Karpas-422 (cell line): Measurements from ENCODE around the gene ARMC9. TPM values are rescaled to one million over a fixed set of nuclear protein-coding genes. Genes with fewer than 3 reads are reported as not detected.

Experiments
- DNase-seq: peaks from one replicate; pipeline ENCODE4 v3.0.0-alpha.2; 2015
- H2AFZ ChIP-seq: fragments of 200-600 bp; sonication (generic); 2 replicates; pipeline ENCODE4 v1.6.1; 2014; ENCODE audit warnings: antibody characterized with exemption, low read length, mixed read lengths
- H3K27ac ChIP-seq: fragments of 200-600 bp; sonication (generic); 2 replicates; pipeline ENCODE4 v1.5.1; 2014; ENCODE audit warnings: mild to moderate bottlenecking, low read length, moderate library complexity
- H3K27me3 ChIP-seq: fragments of 200-600 bp; sonication (generic); 2 replicates; pipeline ENCODE4 v1.6.1; 2014; ENCODE audit warnings: low read length, mixed read lengths
- H3K36me3 ChIP-seq: fragments of 200-600 bp; sonication (generic); 2 replicates; pipeline ENCODE4 v1.6.1; 2014; ENCODE audit warnings: low read length, mixed read lengths; ENCODE audit not compliant: insufficient read depth
- H3K4me1 ChIP-seq: fragments of 200-600 bp; sonication (generic); 2 replicates; pipeline ENCODE4 v1.6.1; 2014; ENCODE audit warnings: mild to moderate bottlenecking, low read length, mixed read lengths
- H3K4me2 ChIP-seq: fragments of 200-600 bp; sonication (generic); 2 replicates; pipeline ENCODE4 v1.6.1; 2014; ENCODE audit warnings: low read length, low read depth, mild to moderate bottlenecking; ENCODE audit not compliant: poor library complexity, severe bottlenecking
- H3K4me3 ChIP-seq: fragments of 200-600 bp; sonication (generic); 2 replicates; pipeline ENCODE4 v1.5.1; 2014; ENCODE audit warnings: mild to moderate bottlenecking, antibody characterized with exemption, low read length, mixed read lengths
- H3K79me2 ChIP-seq: fragments of 200-600 bp; sonication (generic); 2 replicates; pipeline ENCODE4 v1.6.1; 2014; ENCODE audit warnings: mild to moderate bottlenecking, low read length, mixed read lengths
- H3K9ac ChIP-seq: fragments of 200-600 bp; sonication (generic); 2 replicates; pipeline ENCODE4 v1.6.0; 2014; ENCODE audit warnings: low read length
- H3K9me2 ChIP-seq: fragments of 200-600 bp; sonication (generic), shearing (Covaris generic); replicated peaks from 2 replicates; pipeline ENCODE4 v1.6.0; 2014; ENCODE audit warnings: mild to moderate bottlenecking, low read length, moderate library complexity; ENCODE audit not compliant: insufficient read depth
- H3K9me3 ChIP-seq: fragments of 300-700, 200-600 bp; sonication (generic); 2 replicates; pipeline ENCODE4 v1.6.1; 2014; ENCODE audit warnings: low read length, mixed read lengths
- H4K20me1 ChIP-seq: fragments of 200-600 bp; sonication (generic); 2 replicates; pipeline ENCODE4 v1.6.1; 2014; ENCODE audit warnings: mild to moderate bottlenecking, antibody characterized with exemption, low read length, low read depth; ENCODE audit not compliant: insufficient read depth
- total RNA-seq: library from RNA; depleted of rRNA; stranded (reverse); fragments of >200 nt; shearing (Covaris generic); gene quantifications from 2 replicates; pipeline ENCODE4 v1.2.3, GENCODE V29; 2014; ENCODE audit warnings: low replicate concordance

ARMC9 gene
- total RNA-seq, 1 experiment from 2014 or later = 7.7 TPM

GRCh38 chr2:231204146-231204545 is 5.7 kb downstream of the ARMC9 start:
- H3K4me2 ChIP-seq = no peak overlapping the region
- H3K9ac ChIP-seq = no peak overlapping the region
- no peaks in the 10 kb centered on the region for H3K27me3 ChIP-seq
- no peaks in the 10 kb centered on the region for H3K36me3 ChIP-seq
- no peak overlapping the region for H3K4me3 ChIP-seq
- H3K4me1 ChIP-seq = peaks cover 13% of the 10 kb centered on the region
- no peak overlapping the region for H2AFZ ChIP-seq
- no peak for DNase-seq
- H3K27ac ChIP-seq = no peak overlapping the region
- no peaks in the 10 kb centered on the region for H3K9me3 ChIP-seq
- H4K20me1 ChIP-seq = no peaks in the 10 kb centered on the region
- no peaks in the 10 kb centered on the region for H3K79me2 ChIP-seq
- no peaks in the 10 kb centered on the region for H3K9me2 ChIP-seq

- Histone ChIP-seq H3K36me3 (no peaks in the 10 kb centered on the region), H2AFZ (no peak overlapping the region), H3K4me1 (peaks cover 10% of the 10 kb centered on the region), H3K27ac (no peak overlapping the region), H3K9me3 (no peaks in the 10 kb centered on the region), H4K20me1 (no peaks in the 10 kb centered on the region), H3K27me3 (no peaks in the 10 kb centered on the region), H3K4me2 (no peak overlapping the region), H3K79me2 (no peaks in the 10 kb centered on the region), H3K9me2 (no peaks in the 10 kb centered on the region), H3K9ac (no peak overlapping the region), H3K4me3 (no peak overlapping the region)
- DNase-seq = no peak
Measured at GRCh38 chr2:231204581-231204980, 6.2 kb downstream of the ARMC9 start.

- DNase-seq = no peak
- no peaks in the 10 kb centered on the region for H3K9me3 ChIP-seq
- no peak overlapping the region for H3K27ac ChIP-seq
- no peaks in the 10 kb centered on the region for H4K20me1 ChIP-seq
- H3K4me1 ChIP-seq = peaks cover 10% of the 10 kb centered on the region
- no peaks in the 10 kb centered on the region for H3K79me2 ChIP-seq
- H3K4me2 ChIP-seq = peak overlapping the region; percentile 15
- no peak overlapping the region for H2AFZ ChIP-seq
- no peaks in the 10 kb centered on the region for H3K27me3 ChIP-seq
- H3K9ac ChIP-seq = no peak overlapping the region
- H3K9me2 ChIP-seq = no peaks in the 10 kb centered on the region
- no peak overlapping the region for H3K4me3 ChIP-seq
- no peaks in the 10 kb centered on the region for H3K36me3 ChIP-seq
Measured at GRCh38 chr2:231207734-231208133, 9.3 kb downstream of the ARMC9 start.

GRCh38 chr2:231210782-231211181 is 12.4 kb downstream of the ARMC9 start:
- Histone ChIP-seq H3K4me3 (no peak overlapping the region), H3K4me1 (peaks cover 10% of the 10 kb centered on the region), H3K36me3 (no peaks in the 10 kb centered on the region), H3K79me2 (no peaks in the 10 kb centered on the region), H3K4me2 (no peak overlapping the region), H2AFZ (no peak overlapping the region), H3K27me3 (no peaks in the 10 kb centered on the region), H3K9ac (no peak overlapping the region), H3K9me2 (no peaks in the 10 kb centered on the region), H3K27ac (no peak overlapping the region), H3K9me3 (no peaks in the 10 kb centered on the region), H4K20me1 (no peaks in the 10 kb centered on the region)
- no peak for DNase-seq

- H3K4me1 ChIP-seq = peaks cover 10% of the 10 kb centered on the region
- H3K27ac ChIP-seq = no peak overlapping the region
- H3K4me3 ChIP-seq = no peak overlapping the region
- H3K27me3 ChIP-seq = no peaks in the 10 kb centered on the region
- no peak overlapping the region for H2AFZ ChIP-seq
- H4K20me1 ChIP-seq = no peaks in the 10 kb centered on the region
- H3K79me2 ChIP-seq = no peaks in the 10 kb centered on the region
- H3K9me3 ChIP-seq = no peaks in the 10 kb centered on the region
- no peaks in the 10 kb centered on the region for H3K9me2 ChIP-seq
- no peak for DNase-seq
- no peaks in the 10 kb centered on the region for H3K36me3 ChIP-seq
- no peak overlapping the region for H3K9ac ChIP-seq
- no peak overlapping the region for H3K4me2 ChIP-seq
Measured at GRCh38 chr2:231211486-231211885, 13.1 kb downstream of the ARMC9 start.

GRCh38 chr2:231212329-231212845 is 14.0 kb downstream of the ARMC9 start:
- DNase-seq = no peak
- no peaks in the 10 kb centered on the region for H3K36me3 ChIP-seq
- H2AFZ ChIP-seq = no peak overlapping the region
- H3K9me3 ChIP-seq = no peaks in the 10 kb centered on the region
- H3K4me3 ChIP-seq = no peak overlapping the region
- no peaks in the 10 kb centered on the region for H3K27me3 ChIP-seq
- H3K79me2 ChIP-seq = no peaks in the 10 kb centered on the region
- no peak overlapping the region for H3K4me2 ChIP-seq
- H4K20me1 ChIP-seq = no peaks in the 10 kb centered on the region
- no peaks in the 10 kb centered on the region for H3K9me2 ChIP-seq
- peaks cover 10% of the 10 kb centered on the region for H3K4me1 ChIP-seq
- no peak overlapping the region for H3K9ac ChIP-seq
- no peak overlapping the region for H3K27ac ChIP-seq

- Histone ChIP-seq H4K20me1 (no peaks in the 10 kb centered on the region), H3K4me2 (no peak overlapping the region), H3K9me3 (no peaks in the 10 kb centered on the region), H3K4me1 (no peaks in the 10 kb centered on the region), H3K36me3 (no peaks in the 10 kb centered on the region), H3K9ac (no peak overlapping the region), H3K9me2 (no peaks in the 10 kb centered on the region), H3K27ac (no peak overlapping the region), H3K4me3 (no peak overlapping the region), H2AFZ (no peak overlapping the region), H3K79me2 (no peaks in the 10 kb centered on the region), H3K27me3 (no peaks in the 10 kb centered on the region)
- DNase-seq = no peak
Measured at GRCh38 chr2:231213931-231214642, 15.7 kb downstream of the ARMC9 start.

- Histone ChIP-seq H3K4me2 (no peak overlapping the region), H3K4me3 (no peak overlapping the region), H3K9me2 (no peaks in the 10 kb centered on the region), H3K79me2 (no peaks in the 10 kb centered on the region), H2AFZ (no peak overlapping the region), H3K27ac (no peak overlapping the region), H3K27me3 (no peaks in the 10 kb centered on the region), H4K20me1 (no peaks in the 10 kb centered on the region), H3K9ac (no peak overlapping the region), H3K9me3 (no peaks in the 10 kb centered on the region), H3K36me3 (no peaks in the 10 kb centered on the region), H3K4me1 (peaks cover 14% of the 10 kb centered on the region)
- no peak for DNase-seq
Measured at GRCh38 chr2:231218366-231218765, 19.9 kb downstream of the ARMC9 start.
